Measurements from ENCODE around the gene CNOT2.

The CNOT2 gene

DNA sequence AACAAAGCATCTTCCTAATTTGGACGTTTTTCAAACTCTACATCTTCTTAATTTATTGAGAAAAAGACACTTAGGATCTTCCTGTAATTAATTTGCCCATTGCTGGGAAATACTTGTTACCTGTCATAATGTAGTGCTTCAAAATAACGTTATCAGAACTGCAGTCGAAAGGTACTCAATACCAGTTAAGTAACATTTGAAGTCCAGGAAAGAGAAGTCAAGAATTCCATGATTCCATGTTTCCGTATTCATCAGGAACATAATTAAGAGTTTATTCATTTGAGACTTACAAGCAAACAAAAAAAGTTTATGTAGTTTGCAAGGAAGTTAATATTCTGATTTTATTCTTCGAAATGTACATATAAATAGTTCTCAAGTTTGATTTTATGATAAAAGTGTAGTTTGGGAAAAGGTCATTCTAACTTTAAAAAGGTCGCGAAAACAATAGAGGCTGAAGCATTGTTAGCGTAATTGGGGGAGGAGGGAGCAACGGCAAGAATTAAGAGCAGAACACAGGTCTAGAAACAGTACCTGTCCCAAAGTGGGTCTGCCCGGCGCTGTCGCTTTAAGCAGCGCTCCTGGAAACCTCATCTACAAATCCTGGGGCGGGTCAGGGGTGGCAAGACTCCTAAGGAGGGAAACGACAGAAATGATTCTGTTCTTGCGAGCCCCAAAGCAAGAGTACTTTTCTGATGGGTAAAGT lies 121.6 kb downstream of the CNOT2 start:
- Mint-ChIP-seq H3K36me3 (ENCODE audit: low read depth) (no peaks in the 10 kb centered on the region), H3K27ac (no peak overlapping the region), H3K4me3 (peak overlapping the region; percentile 81), H3K9me3 (peaks cover 3% of the 10 kb centered on the region), H3K4me1 (peaks cover 21% of the 10 kb centered on the region), H3K27me3 (ENCODE audit: low read depth, poor library complexity) (peaks cover 47% of the 10 kb centered on the region)
- TF ChIP-seq, protein P1, sequence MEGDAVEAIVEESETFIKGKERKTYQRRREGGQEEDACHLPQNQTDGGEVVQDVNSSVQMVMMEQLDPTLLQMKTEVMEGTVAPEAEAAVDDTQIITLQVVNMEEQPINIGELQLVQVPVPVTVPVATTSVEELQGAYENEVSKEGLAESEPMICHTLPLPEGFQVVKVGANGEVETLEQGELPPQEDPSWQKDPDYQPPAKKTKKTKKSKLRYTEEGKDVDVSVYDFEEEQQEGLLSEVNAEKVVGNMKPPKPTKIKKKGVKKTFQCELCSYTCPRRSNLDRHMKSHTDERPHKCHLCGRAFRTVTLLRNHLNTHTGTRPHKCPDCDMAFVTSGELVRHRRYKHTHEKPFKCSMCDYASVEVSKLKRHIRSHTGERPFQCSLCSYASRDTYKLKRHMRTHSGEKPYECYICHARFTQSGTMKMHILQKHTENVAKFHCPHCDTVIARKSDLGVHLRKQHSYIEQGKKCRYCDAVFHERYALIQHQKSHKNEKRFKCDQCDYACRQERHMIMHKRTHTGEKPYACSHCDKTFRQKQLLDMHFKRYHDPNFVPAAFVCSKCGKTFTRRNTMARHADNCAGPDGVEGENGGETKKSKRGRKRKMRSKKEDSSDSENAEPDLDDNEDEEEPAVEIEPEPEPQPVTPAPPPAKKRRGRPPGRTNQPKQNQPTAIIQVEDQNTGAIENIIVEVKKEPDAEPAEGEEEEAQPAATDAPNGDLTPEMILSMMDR (IDR thresholded peaks at IDR 0.05): no peak
- no peak for DNase-seq

DNA sequence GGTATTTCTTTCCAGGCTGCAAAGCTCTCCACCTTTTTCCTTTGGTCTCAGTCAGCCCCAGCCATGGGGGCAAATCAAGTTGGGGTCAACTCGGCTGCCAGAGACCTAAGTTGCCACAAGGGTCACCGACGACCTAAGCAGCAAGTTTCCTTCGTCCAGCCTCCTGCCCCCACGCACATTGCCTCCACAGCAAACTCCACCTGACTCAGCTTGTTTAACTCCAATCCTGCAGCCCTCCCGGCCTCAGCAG lies 122.1 kb downstream of the CNOT2 start:
- no peak overlapping the region for H3K27ac Mint-ChIP-seq
- H3K4me3 Mint-ChIP-seq: peak overlapping the region; percentile 81
- H3K9me3 Mint-ChIP-seq: peaks cover 3% of the 10 kb centered on the region
- TF ChIP-seq, protein P1 (IDR thresholded peaks at IDR 0.05): no peak
- no peaks in the 10 kb centered on the region for H3K36me3 Mint-ChIP-seq (ENCODE audit: low read depth)
- H3K4me1 Mint-ChIP-seq: peaks cover 21% of the 10 kb centered on the region
- no peak for DNase-seq
- peaks cover 47% of the 10 kb centered on the region for H3K27me3 Mint-ChIP-seq (ENCODE audit: low read depth, poor library complexity)

DNA sequence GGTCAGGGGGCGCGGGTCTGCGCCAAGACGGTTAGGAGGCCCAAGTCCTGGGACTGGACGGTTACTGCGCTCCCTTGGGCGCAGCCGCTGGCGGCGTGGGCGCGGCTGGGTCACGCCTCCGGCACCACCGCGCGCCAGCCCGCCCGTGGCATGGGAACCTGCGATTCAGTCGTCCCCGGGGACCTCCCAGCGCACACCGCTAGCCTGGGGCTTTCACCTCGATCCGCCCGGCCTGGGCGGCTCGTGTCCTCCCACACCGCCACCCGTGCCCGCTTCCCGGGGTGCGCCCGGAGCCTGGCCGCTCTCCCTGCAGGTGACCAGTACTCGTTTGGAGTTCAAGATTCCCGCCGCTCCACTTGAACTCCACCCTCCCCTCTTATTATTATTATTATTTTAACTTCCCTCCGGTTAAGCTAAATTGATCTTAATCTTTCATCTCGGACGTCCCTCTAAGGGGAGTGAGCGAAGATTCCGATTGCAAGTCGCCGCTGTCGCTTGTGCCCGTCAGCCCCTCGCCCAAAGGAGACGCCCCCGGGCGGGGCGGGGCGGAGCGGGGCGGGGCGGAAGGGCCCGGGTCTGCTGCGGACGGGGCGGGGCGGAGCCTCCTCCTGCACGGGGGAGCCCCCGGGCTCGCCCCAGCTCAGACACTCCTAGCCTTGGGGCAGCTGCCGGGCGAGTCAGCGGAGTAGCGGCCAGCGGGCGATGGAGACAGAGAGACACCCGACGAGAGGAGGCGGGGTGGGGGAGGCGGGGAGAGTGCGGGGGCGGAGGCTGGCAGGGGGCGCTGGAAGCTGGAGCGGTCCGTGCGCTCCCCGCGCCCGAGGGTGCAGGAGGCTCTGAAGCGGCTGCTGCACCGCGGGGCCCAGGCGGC lies 122.7 kb downstream of the CNOT2 start, which contains the start of gene KCNMB4:
KCNMB4 (plus strand) TSS at position 643 of the 871 bp plus-strand sequence. CDS start 445 bp downstream, outside the sequence.
- Mint-ChIP-seq H3K27ac (peak within 1 kb of the TSS; percentile 36), H3K4me1 (peaks cover 21% of the 10 kb centered on the region), H3K9me3 (peaks cover 3% of the 10 kb centered on the region), H3K36me3 (ENCODE audit: low read depth) (no peaks in the 10 kb centered on the region), H3K4me3 (peak within 1 kb of the TSS; percentile 94), H3K27me3 (ENCODE audit: low read depth, poor library complexity) (peaks cover 47% of the 10 kb centered on the region)
- TF ChIP-seq, protein P1 (IDR thresholded peaks at IDR 0.05): no peak
- DNase-seq: peak; percentile 92

DNA sequence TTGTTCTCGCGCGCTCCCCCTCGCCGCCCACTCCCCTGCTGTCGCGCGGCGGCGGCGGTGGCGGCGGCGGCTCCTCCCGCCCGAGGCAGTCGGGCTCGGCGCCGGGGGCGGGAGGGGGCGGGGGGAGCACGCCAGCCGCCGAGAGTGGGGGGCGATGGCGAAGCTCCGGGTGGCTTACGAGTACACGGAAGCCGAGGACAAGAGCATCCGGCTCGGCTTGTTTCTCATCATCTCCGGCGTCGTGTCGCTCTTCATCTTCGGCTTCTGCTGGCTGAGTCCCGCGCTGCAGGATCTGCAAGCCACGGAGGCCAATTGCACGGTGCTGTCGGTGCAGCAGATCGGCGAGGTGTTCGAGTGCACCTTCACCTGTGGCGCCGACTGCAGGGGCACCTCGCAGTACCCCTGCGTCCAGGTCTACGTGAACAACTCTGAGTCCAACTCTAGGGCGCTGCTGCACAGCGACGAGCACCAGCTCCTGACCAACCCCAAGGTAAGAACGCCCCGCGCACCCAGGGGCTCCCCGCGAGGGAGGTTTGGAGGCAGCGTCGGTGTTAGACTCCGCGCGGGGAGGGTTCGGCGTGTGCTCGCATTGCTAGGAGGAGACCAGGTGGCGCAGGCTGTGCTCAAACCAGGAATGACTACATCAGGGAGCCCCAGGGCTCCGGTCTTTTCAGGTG lies 123.5 kb downstream of the CNOT2 start:
- TF ChIP-seq, protein P1 (IDR thresholded peaks at IDR 0.05): no peak
- Mint-ChIP-seq H3K4me3 (peak overlapping the region; percentile 94), H3K27me3 (ENCODE audit: low read depth, poor library complexity) (peaks cover 46% of the 10 kb centered on the region), H3K36me3 (ENCODE audit: low read depth) (peaks cover 5% of the 10 kb centered on the region), H3K9me3 (peaks cover 3% of the 10 kb centered on the region), H3K27ac (peak overlapping the region; percentile 36), H3K4me1 (peaks cover 21% of the 10 kb centered on the region)
- DNase-seq: peak; percentile 65

DNA sequence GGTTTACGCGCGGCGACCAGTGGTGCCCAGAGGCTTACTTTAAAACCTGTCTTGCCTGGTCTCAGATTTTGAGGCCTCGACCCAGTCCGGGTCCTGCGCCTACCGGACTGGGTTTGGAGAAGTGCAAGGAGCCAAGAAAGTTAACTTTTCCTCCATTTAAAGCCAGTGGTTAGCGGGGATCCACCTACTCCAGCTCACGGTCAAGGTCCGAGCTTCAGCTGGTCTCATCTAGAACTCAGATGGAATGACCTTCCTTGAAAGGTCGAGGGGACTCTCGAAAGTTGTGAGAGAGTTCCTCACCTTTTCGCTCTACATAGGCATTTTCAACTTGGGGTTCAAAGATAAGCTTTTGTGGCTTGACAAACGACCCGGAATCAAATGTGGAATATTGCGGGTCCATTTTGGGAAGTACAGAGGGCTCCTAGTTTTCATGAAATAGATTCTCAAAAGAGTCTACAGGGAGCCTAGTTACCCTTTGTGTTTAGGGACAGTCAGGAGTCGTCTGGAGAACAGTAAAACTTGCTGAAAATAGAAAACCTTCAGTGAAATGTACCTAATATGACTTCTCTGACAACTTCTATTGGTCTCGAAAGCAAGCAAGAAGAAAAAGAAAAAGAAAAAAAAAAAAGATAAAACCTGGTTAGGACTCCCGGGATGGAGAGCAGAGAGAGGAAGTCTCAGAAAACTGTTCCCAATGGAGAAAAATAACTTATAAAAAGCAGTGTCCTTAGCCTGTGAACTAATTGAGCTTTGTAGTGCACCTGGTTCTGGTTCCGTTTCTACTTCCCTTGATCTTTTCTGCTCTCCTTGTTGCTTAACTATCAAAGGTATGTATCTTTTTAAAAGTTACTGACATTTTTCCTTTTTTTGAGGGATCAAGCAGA lies 124.3 kb downstream of the CNOT2 start:
- H3K4me1 Mint-ChIP-seq: peaks cover 21% of the 10 kb centered on the region
- peaks cover 44% of the 10 kb centered on the region for H3K27me3 Mint-ChIP-seq (ENCODE audit: low read depth, poor library complexity)
- H3K36me3 Mint-ChIP-seq (ENCODE audit: low read depth): peaks cover 10% of the 10 kb centered on the region
- H3K27ac Mint-ChIP-seq: no peak overlapping the region
- H3K4me3 Mint-ChIP-seq: peak overlapping the region; percentile 94
- no peak for DNase-seq
- H3K9me3 Mint-ChIP-seq: no peaks in the 10 kb centered on the region
- TF ChIP-seq, protein P1 (IDR thresholded peaks at IDR 0.05): no peak
